Dendritic cell treated with granulocyte-macrophage colony-stimulating factor and Interleukin-4, amounts not matched to agents 40 ng/mL and 50 ng/mL, for 4 days (primary cell): ENCODE measurements around the gene UMOD.

ENCODE experiments used
- H3K27ac Mint-ChIP-seq: one replicate; pipeline ENCODE4 v1.8.0; 2022; ENCODE audit warnings: mild to moderate bottlenecking, mixed read lengths
- H3K27me3 Mint-ChIP-seq: one replicate; pipeline ENCODE4 v1.8.0; 2022; ENCODE audit warnings: mild to moderate bottlenecking, mixed read lengths
- H3K36me3 Mint-ChIP-seq: one replicate; pipeline ENCODE4 v1.8.0; 2022; ENCODE audit warnings: low read depth, mixed read lengths
- H3K4me1 Mint-ChIP-seq: one replicate; pipeline ENCODE4 v1.8.0; 2022; ENCODE audit warnings: low read depth, mixed read lengths
- H3K4me3 Mint-ChIP-seq: one replicate; pipeline ENCODE4 v1.8.0; 2022; ENCODE audit warnings: mild to moderate bottlenecking, moderate library complexity, mixed read lengths
- H3K9me3 Mint-ChIP-seq: one replicate; pipeline ENCODE4 v1.8.0; 2022; ENCODE audit warnings: mixed read lengths
- intact Hi-C: fragments of 100-400 bp; cut with micrococcal nuclease; formaldehyde crosslinking; loops from one replicate; pipeline ENCODE4 v1.15.0; 2022

The UMOD gene

DNA sequence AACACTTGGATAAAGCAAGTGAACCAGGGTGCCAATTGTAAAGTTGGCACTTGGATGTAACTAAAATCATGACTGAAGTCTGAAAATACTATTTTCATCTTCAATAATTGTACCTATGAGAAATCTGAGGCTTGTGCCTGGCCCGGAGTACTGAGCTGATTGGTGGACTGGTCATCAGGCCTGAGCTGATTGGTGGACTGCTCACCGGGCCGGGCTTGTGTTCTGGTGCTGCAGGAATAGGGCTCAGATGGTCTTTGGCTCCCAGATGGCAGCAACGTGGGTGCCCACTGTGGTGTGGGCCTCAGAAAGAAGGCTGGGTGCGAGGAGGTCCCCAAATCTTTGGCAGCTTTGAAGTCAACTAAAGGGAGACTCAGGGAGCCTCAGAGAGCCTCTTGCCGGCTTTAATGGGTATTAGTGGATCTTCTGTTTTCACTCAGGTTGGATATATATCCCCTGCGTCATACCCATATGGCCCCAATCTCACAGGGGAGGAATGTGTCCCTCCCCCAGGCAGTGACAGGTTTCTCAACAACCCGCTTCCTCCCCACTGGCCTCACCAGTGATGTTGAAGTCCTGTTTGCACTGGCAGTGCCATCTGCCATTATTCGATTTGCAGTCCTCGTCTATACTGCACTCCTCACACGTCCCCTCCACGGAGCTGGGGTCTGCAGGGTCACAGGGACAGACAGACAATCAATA, 4.7 kb downstream of the UMOD start:
- peaks cover 12% of the 10 kb centered on the region for H3K27me3 Mint-ChIP-seq
- no peak overlapping the region for H3K27ac Mint-ChIP-seq
- H3K4me1 Mint-ChIP-seq = no peaks in the 10 kb centered on the region
- H3K9me3 Mint-ChIP-seq = no peaks in the 10 kb centered on the region
- intact Hi-C loops = no loop called here
- H3K36me3 Mint-ChIP-seq = no peaks in the 10 kb centered on the region
- H3K4me3 Mint-ChIP-seq = no peak overlapping the region

- Mint-ChIP-seq H3K27ac (no peak overlapping the region), H3K36me3 (no peaks in the 10 kb centered on the region), H3K27me3 (peaks cover 12% of the 10 kb centered on the region), H3K4me1 (no peaks in the 10 kb centered on the region), H3K4me3 (no peak overlapping the region), H3K9me3 (no peaks in the 10 kb centered on the region)
- intact Hi-C loops = no loop called here
Measured at GRCh38 chr16:20344611-20345010, 7.9 kb downstream of the UMOD start.

DNA sequence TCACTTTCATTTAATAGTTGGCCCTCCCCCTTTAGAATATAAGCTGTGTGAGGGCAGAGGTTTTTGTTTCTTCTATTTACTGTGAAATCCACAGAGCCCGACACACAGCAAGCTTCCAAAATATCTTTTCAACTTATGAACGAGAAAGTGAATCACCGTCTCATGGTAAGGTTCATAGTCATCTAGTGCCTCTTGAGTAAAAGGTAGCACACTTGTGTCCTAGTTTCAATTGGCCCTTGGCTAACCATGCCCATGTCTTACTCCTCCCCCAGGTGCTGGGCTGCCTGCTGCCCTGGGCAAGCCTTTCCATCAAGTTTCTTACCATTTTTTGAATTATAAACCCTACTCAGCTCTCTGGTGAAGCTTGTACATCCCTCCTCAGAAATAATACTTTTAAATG, 12.8 kb downstream of the UMOD start:
- no peaks in the 10 kb centered on the region for H3K36me3 Mint-ChIP-seq
- no peaks in the 10 kb centered on the region for H3K4me1 Mint-ChIP-seq
- peaks cover 4% of the 10 kb centered on the region for H3K27me3 Mint-ChIP-seq
- no peak overlapping the region for H3K27ac Mint-ChIP-seq
- intact Hi-C loops = no loop called here
- H3K4me3 Mint-ChIP-seq = no peak overlapping the region
- no peaks in the 10 kb centered on the region for H3K9me3 Mint-ChIP-seq

- H3K36me3 Mint-ChIP-seq = no peaks in the 10 kb centered on the region
- intact Hi-C loops = no loop called here
- no peak overlapping the region for H3K4me3 Mint-ChIP-seq
- peaks cover 4% of the 10 kb centered on the region for H3K27me3 Mint-ChIP-seq
- no peak overlapping the region for H3K27ac Mint-ChIP-seq
- H3K4me1 Mint-ChIP-seq = no peaks in the 10 kb centered on the region
- H3K9me3 Mint-ChIP-seq = no peaks in the 10 kb centered on the region
Measured at GRCh38 chr16:20336955-20337354, 15.6 kb downstream of the UMOD start.

DNA sequence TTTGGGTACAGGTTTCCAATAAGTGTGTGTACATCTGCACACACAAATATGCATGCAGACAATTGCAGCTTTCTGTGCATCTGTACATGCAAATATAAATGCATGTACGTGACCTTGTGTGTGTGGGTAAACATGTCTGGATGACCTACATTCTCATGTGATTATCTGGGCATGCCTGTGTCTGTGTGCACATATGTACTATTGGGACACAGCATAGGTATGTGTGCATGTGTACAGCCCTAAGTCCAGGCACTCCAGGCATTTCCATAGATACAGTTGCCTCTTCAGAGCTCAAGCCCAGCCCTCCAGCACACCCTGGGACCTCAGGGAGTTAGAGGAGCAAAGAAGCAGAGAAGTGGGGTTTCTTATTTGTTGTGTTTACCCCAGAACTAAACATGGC, 18.1 kb downstream of the UMOD start:
- no peak overlapping the region for H3K4me3 Mint-ChIP-seq
- H3K27me3 Mint-ChIP-seq = peaks cover 4% of the 10 kb centered on the region
- no peaks in the 10 kb centered on the region for H3K9me3 Mint-ChIP-seq
- no peak overlapping the region for H3K27ac Mint-ChIP-seq
- no peaks in the 10 kb centered on the region for H3K4me1 Mint-ChIP-seq
- intact Hi-C loops = no loop called here
- no peaks in the 10 kb centered on the region for H3K36me3 Mint-ChIP-seq

- no peak overlapping the region for H3K4me3 Mint-ChIP-seq
- no peaks in the 10 kb centered on the region for H3K36me3 Mint-ChIP-seq
- H3K27me3 Mint-ChIP-seq = peaks cover 3% of the 10 kb centered on the region
- no peak overlapping the region for H3K27ac Mint-ChIP-seq
- no peaks in the 10 kb centered on the region for H3K9me3 Mint-ChIP-seq
- intact Hi-C loops = no loop called here
- H3K4me1 Mint-ChIP-seq = no peaks in the 10 kb centered on the region
Measured at GRCh38 chr16:20333120-20333519, 19.4 kb downstream of the UMOD start.

DNA sequence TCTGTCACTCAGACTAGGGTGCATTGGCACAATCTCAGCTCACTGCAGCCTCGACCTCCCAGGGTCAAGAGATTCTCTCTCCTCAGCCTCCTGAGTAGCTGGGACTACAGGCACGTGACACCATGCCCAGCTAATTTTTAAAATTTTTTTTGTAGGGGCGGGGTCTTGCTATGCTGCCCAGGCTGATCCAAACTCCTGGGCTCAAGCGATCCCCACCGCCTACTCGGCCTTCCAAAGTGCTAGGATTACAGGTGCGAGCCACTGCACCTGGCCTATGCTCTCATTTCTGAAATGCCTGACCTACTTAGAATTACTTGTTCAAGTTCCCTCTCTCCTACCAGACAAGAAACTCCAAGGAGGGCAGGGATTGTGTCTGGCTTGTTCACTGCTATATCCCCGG, 20.1 kb downstream of the UMOD start:
- H3K4me1 Mint-ChIP-seq = no peaks in the 10 kb centered on the region
- peaks cover 3% of the 10 kb centered on the region for H3K27me3 Mint-ChIP-seq
- no peaks in the 10 kb centered on the region for H3K9me3 Mint-ChIP-seq
- intact Hi-C loops = no loop called here
- H3K4me3 Mint-ChIP-seq = no peak overlapping the region
- no peak overlapping the region for H3K27ac Mint-ChIP-seq
- no peaks in the 10 kb centered on the region for H3K36me3 Mint-ChIP-seq

DNA sequence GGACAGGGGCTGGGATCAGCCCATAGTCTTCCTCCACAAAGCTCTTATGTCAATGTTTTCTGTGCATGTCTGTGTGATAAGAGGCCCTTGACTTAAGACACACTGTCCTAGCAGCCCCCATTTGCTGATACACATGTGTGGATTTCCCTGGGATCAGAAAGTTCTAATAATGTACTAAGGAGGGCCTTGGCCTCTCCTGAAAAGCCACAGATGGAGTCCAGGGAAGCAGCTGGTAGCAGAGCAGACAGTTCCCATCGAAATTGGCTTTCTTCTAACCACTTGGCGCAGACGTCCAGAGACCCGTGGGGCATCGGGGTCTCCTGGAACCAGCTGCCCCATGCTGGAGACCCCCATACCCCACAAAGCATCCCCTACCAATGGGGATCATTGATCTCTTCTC, 20.9 kb downstream of the UMOD start:
- H3K4me3 Mint-ChIP-seq = no peak overlapping the region
- H3K9me3 Mint-ChIP-seq = no peaks in the 10 kb centered on the region
- no peaks in the 10 kb centered on the region for H3K36me3 Mint-ChIP-seq
- no peak overlapping the region for H3K27ac Mint-ChIP-seq
- intact Hi-C loops = no loop called here
- no peaks in the 10 kb centered on the region for H3K4me1 Mint-ChIP-seq
- H3K27me3 Mint-ChIP-seq = peaks cover 3% of the 10 kb centered on the region

DNA sequence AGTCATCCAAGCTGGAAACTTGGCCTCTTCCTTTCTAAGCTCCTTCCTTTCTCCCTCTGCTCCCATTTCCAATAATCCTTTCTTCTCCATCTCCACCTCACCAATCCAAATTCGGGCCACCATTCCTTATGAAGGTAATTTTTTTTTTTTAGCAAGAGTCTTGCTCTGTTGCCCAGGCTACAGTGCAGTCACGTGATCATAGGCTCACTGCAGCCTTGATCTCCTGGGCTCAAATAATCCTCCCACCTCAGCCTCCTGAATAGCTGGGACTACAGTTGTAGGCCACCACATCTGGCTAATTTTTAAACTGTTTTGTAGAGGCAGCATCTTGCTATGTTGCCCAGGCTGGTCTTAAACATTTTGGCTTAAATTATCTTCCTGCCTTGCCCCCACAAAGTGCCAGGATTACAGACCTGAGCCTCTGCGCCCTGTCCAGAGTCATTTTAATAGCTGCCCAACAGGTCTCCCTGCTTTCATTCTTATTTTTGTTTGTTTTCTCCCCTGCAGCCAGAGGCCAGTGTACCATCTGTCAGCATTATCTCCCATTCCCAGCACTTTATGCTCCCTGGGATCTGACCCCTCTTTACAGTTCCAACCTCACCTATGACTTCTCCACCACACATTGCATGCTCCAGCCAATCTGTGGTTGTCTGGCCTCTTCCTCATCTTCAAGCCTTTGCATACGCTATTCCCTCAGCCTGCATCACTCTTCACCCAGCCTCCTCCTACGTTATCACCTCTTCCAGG, 22.9 kb downstream of the UMOD start:
- Mint-ChIP-seq H3K9me3 (no peaks in the 10 kb centered on the region), H3K4me1 (no peaks in the 10 kb centered on the region), H3K36me3 (no peaks in the 10 kb centered on the region), H3K4me3 (no peak overlapping the region), H3K27me3 (no peaks in the 10 kb centered on the region), H3K27ac (no peak overlapping the region)
- intact Hi-C loops = no loop called here

DNA sequence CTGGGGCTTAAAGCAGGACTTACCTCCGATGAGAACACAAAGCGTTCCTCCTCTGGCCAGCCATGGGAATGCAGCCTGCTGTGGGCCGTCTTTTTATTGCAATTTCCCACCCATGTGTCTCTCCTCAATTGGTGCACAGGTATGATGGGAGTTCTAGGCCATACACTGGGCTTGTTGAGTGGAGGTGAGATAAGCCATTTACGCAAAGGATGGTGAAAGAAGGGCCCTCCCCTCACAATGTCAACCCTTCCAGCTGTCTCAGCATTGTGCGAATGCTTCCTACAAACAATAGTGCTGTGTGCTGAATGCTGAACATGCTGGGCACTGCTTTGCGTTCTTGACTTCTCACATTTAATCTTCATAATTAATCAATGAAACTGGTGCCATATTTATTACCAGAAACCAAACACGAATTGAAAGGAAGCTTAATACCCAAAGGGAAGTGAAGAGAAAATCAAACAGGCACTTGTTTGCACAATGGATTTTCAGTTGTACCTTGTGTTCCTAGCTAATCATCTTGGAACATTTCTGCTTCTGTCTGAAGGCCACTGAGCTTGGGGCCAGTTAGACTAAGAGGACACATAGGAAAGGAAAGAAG, 25.0 kb downstream of the UMOD start, which contains the start of gene GP2:
GP2 (minus strand) TSS at position 70 of the 598 bp plus-strand sequence. CDS start 1,082 bp downstream, outside the sequence.
- H3K36me3 Mint-ChIP-seq = no peaks in the 10 kb centered on the region
- H3K4me3 Mint-ChIP-seq = no peak within 1 kb of the TSS
- H3K4me1 Mint-ChIP-seq = no peaks in the 10 kb centered on the region
- H3K27ac Mint-ChIP-seq = no peak within 1 kb of the TSS
- no peaks in the 10 kb centered on the region for H3K9me3 Mint-ChIP-seq
- no peaks in the 10 kb centered on the region for H3K27me3 Mint-ChIP-seq
- intact Hi-C loops = no loop called here

DNA sequence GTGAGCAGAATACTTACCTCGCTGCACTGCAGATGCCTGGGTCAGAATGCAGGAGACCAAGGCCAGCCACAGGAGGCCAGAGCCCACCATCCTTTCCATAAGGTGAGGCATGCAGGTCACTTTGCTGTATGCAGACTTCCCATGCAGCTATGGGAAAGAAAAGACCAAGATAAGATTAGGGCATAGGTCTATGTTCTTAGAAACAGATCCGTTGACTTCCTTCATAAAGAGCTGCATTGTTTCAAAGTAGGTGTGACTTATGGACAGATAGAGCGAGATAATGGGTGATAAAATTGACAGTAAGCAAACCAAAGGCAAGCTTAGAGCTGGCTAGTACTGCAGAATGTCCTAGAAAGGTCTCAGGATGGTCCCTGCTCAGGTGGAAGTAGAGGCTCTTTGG, 26.2 kb downstream of the UMOD start:
- Mint-ChIP-seq H3K9me3 (no peaks in the 10 kb centered on the region), H3K27me3 (no peaks in the 10 kb centered on the region), H3K27ac (no peak overlapping the region), H3K4me3 (no peak overlapping the region), H3K36me3 (no peaks in the 10 kb centered on the region), H3K4me1 (no peaks in the 10 kb centered on the region)
- intact Hi-C loops = no loop called here

- no peak overlapping the region for H3K27ac Mint-ChIP-seq
- no peak overlapping the region for H3K4me3 Mint-ChIP-seq
- H3K9me3 Mint-ChIP-seq = no peaks in the 10 kb centered on the region
- no peaks in the 10 kb centered on the region for H3K36me3 Mint-ChIP-seq
- intact Hi-C loops = no loop called here
- no peaks in the 10 kb centered on the region for H3K4me1 Mint-ChIP-seq
- no peaks in the 10 kb centered on the region for H3K27me3 Mint-ChIP-seq
Measured at GRCh38 chr16:20325005-20325404, 27.5 kb downstream of the UMOD start.

DNA sequence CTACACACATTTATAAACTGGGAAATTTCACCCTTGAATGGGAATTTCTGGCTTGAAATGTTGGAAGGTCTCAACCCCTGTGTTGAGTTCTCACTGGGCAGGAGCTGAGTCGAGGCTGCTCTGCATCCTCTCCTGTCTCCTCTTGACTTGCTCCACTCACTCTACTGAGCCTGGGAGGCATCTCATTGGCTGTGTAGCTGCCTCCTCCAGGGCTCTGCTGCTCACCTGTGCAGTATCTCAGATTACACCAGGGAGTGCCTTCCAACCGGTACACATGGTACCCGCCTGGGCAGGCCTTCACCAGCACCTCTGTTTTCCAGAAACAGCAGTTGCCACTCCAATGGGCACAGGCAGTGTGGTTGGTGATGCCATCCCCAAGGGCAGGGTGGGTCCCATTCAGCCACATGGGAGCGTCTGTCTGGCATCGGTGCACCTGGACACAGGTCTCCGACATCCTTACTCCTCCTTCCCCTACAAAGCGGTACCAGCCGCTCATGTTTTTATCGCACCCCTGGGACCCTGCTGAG, 28.9 kb downstream of the UMOD start:
- Mint-ChIP-seq H3K4me1 (no peaks in the 10 kb centered on the region), H3K9me3 (no peaks in the 10 kb centered on the region), H3K27me3 (no peaks in the 10 kb centered on the region), H3K36me3 (no peaks in the 10 kb centered on the region), H3K27ac (no peak overlapping the region), H3K4me3 (no peak overlapping the region)
- intact Hi-C loops = no loop called here

DNA sequence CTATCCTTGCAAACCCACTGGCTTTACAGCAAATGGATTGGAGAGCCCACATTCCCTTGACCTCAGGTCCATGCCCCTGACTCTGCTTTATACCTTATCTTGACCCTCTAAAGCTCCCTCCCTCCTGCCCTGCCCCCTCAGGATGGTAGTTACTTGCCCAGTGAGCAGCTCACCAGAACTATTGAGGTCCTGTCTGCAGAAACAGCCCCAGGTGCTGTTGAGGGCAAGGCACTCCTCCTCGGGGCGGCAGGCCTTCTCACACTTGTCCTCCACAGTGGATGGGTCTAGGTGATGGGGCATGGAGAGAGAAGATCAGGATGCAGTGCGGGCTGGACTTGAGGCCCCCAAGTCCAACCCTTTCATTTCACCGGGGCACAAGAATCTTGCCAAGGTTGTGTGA, 29.8 kb downstream of the UMOD start:
- no peaks in the 10 kb centered on the region for H3K4me1 Mint-ChIP-seq
- no peaks in the 10 kb centered on the region for H3K9me3 Mint-ChIP-seq
- intact Hi-C loops = no loop called here
- no peak overlapping the region for H3K4me3 Mint-ChIP-seq
- H3K27ac Mint-ChIP-seq = no peak overlapping the region
- no peaks in the 10 kb centered on the region for H3K27me3 Mint-ChIP-seq
- no peaks in the 10 kb centered on the region for H3K36me3 Mint-ChIP-seq
